ENCODE data around the gene PLA2G15. TPM values are rescaled to one million over a fixed set of nuclear protein-coding genes. Genes with fewer than 3 reads are reported as not detected.
"Not testable (repeated sequence)": the region's sequence is repeated elsewhere in the genome, so short reads cannot be mapped to it uniquely, and the experiment has no call there.

PLA2G15 gene
- total RNA-seq, 2 donors from 2014 or later: 11.6 to 13.9 TPM

DNA sequence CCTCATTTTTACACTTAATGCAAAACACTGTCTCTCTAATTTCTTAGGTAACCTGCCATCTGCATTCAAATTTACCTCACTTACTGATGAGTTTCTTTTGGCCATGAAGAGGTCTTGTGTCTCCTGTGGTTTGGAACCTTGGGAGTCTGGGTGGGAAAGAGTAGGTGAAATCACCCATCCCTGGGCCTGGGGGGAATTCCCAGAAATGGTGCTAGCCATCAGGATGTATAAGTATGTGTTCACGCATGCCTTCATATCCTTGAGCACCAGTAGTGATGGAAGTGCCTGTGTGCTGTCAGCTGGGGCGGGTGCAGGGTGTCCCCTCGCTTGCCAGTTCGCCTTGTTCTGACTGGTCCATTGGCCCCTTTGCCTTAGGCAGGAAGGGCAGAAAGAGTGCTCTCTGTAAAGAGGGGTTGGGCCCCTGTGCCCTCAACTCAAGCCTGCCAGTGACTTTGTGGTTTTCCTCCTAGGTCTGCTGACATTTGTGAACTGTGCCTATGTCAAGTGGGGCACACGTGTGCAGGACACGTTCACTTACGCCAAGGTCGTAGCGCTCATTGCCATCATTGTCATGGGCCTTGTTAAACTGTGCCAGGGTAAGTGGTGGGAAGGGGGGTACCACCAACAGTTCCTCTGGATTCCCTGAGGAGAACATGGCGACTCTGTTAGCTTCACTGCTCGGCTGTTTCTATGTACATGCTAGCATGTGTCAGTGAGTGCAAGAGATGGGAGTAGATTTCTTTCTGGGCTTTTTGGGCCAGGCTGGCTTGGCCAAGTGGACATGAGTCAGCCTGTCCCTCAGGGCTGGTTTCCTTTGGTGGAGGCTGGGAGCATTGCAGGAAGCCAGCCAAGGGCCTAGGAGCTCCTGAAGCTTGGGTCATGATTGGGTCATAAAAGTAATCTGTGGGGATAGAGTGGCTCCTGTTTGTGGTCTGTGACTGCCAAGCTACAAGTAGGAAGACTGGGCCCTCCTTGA is 42.4 kb downstream of the PLA2G15 start:
- Histone ChIP-seq H3K27ac (no peak overlapping the region), H3K4me1 (peaks cover 11% of the 10 kb centered on the region), H3K27me3 (no peaks in the 10 kb centered on the region), H3K9me3 (no peaks in the 10 kb centered on the region), H3K9ac (ENCODE audit: low read depth in 2 of 2, low read length in 2 of 2) (no peak overlapping the region), H3K4me3 (no peak overlapping the region), H3K36me3 (no peaks in the 10 kb centered on the region)
- TF ChIP-seq, protein P1, sequence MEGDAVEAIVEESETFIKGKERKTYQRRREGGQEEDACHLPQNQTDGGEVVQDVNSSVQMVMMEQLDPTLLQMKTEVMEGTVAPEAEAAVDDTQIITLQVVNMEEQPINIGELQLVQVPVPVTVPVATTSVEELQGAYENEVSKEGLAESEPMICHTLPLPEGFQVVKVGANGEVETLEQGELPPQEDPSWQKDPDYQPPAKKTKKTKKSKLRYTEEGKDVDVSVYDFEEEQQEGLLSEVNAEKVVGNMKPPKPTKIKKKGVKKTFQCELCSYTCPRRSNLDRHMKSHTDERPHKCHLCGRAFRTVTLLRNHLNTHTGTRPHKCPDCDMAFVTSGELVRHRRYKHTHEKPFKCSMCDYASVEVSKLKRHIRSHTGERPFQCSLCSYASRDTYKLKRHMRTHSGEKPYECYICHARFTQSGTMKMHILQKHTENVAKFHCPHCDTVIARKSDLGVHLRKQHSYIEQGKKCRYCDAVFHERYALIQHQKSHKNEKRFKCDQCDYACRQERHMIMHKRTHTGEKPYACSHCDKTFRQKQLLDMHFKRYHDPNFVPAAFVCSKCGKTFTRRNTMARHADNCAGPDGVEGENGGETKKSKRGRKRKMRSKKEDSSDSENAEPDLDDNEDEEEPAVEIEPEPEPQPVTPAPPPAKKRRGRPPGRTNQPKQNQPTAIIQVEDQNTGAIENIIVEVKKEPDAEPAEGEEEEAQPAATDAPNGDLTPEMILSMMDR (IDR thresholded peaks at IDR 0.05): no peak
- no peak for DNase-seq
- intact Hi-C loops (cut with DNase I): no loop called here

DNA sequence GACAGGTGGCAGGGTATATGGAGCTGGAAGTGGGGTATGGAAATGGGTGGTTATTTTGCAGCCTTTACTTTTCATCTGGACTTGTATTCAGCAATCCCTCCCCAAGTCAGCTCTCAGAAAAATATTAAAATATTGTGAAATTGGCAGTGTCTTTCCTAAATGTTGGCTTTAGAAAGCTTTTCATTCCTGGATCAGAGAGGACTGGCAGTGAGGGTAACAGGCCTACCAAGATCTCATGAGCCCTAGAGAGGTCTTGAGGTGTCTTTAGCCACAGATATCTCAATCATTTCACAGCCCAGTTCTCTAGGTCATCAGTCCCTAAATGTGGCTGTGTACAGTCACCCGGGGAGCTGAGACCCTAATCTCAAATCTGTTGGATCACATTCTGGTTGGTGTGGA is 43.1 kb downstream of the PLA2G15 start:
- TF ChIP-seq, protein P1 (IDR thresholded peaks at IDR 0.05): no peak
- Histone ChIP-seq H3K27ac (no peak overlapping the region), H3K9ac (ENCODE audit: low read depth in 2 of 2, low read length in 2 of 2) (no peak overlapping the region), H3K4me1 (peaks cover 11% of the 10 kb centered on the region), H3K4me3 (no peak overlapping the region), H3K36me3 (peaks cover under 1% of the 10 kb centered on the region), H3K9me3 (no peaks in the 10 kb centered on the region), H3K27me3 (no peaks in the 10 kb centered on the region)
- intact Hi-C loops (cut with DNase I): no loop called here
- no peak for DNase-seq

DNA sequence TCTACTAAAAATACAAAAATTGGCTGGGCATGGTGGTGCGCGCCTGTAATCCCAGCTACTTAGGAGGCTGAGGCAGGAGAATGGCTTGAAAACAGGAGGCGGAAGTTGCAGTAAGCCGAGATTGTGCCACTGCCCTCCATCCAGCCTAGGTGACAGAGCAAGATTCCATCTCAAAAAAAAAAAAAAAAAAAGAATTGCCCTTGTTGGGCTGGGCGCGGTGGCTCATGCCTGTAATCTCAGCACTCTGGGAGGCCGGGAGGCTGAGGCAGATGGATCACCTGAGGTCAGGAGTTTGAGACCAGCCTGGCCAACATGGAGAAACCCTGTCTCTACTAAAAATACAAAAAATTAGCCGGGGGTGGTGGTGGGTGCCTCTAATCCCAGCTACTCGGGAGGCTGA is 43.6 kb downstream of the PLA2G15 start:
- peaks cover 11% of the 10 kb centered on the region for H3K4me1 ChIP-seq
- H3K9me3 ChIP-seq; intact Hi-C loops (cut with DNase I); H3K36me3 ChIP-seq; H3K4me3 ChIP-seq; H3K27ac ChIP-seq; DNase-seq; H3K9ac ChIP-seq (ENCODE audit: low read depth in 2 of 2, low read length in 2 of 2); H3K27me3 ChIP-seq: not testable (repeated sequence)

DNA sequence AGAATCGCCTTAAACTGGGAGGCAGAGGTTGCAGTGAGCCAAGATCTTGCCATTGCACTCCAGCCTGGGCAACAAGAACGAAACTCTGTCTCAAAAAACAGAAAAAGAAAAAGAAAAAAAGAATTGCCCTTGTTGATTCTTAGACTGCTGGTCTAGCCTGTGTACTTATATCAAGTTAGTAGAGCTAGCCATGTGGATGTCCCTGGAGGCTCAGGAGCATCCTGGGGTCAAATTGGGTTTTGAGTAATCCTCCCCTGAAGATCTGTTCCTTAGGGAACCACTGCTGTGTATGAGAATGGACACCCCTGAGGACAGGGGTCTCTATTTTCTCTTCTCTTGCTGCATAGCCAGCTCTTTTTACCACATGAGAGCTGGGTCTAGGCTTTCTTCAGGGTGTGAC is 44.0 kb downstream of the PLA2G15 start:
- Histone ChIP-seq H3K9me3 (no peaks in the 10 kb centered on the region), H3K27ac (peak overlapping the region; percentile 0), H3K27me3 (no peaks in the 10 kb centered on the region), H3K4me1 (peaks cover 11% of the 10 kb centered on the region), H3K36me3 (peaks cover 5% of the 10 kb centered on the region), H3K4me3 (no peak overlapping the region), H3K9ac (ENCODE audit: low read depth in 2 of 2, low read length in 2 of 2) (no peak overlapping the region)
- intact Hi-C loops (cut with DNase I): no loop called here
- DNase-seq: no peak
- TF ChIP-seq, protein P1 (IDR thresholded peaks at IDR 0.05): no peak

DNA sequence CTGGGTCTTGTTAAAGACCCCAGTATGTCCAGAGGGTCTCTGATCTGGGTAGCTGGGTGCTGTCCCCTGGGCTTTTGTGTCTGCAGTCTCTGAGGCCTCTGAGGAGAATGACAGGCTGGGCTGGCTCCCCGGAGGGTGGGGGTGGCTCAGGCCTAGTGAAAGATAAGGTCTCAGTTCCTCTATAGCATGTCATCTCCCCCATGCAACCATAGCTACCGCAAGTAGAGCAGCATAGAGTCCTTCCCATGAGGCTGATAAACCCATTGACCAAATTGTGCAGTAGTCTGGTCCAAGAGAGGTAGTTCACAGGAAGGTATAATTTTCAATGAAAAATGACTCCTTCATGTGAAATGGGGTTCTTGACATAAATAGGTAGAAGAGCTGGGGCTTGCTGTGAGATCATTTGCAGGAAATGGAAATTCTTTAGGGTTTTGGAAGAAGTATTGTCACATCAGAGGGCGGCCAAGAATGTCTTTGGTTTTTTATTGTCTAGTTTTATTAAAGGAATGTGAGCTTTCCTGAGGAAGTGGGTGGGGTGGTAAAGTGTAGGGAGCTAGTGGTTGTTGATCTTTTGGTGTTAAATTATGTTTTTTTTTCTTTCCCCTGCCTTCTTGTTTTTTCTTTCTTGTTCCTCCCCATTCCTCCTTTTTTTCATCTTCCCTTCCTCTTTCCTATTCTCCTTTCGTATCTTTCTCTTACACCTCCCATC is 44.6 kb downstream of the PLA2G15 start:
- Histone ChIP-seq H3K4me3 (no peak overlapping the region), H3K27ac (peak overlapping the region; percentile 0), H3K36me3 (peaks cover 5% of the 10 kb centered on the region), H3K9ac (ENCODE audit: low read depth in 2 of 2, low read length in 2 of 2) (no peak overlapping the region), H3K9me3 (no peaks in the 10 kb centered on the region), H3K4me1 (peaks cover 11% of the 10 kb centered on the region), H3K27me3 (no peaks in the 10 kb centered on the region)
- DNase-seq: no peak
- TF ChIP-seq, protein P1 (IDR thresholded peaks at IDR 0.05): no peak
- intact Hi-C loops (cut with DNase I): no loop called here

All from colonic mucosa (tissue), 4 donors.